ENCODE results near the gene ZNF718.

The ZNF718 gene

DNA sequence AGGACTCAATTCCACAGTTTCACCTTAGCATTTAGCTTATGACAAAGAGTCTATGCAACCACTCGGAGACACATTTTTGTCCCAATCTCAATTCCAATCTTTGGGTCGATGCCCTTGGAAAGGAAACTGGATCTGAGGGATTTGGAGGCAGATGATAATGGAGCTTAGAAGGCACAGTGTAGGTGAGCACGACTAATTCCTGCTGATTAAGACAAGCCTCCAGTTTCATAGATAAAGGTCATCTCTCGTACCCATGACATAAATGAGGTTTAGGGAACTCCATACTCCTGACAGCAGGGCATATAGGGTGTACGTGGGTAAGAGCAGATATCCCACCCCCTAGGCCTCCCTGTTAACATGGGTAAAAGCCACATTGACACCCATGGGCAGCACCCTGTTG lies 24.4 kb upstream of the ZNF718 start:
- H3K4me1 ChIP-seq (ENCODE audit: insufficient read depth, low read length), result no peaks in the 10 kb centered on the region
- no peak overlapping the region for H3K27ac ChIP-seq (ENCODE audit: low read length)
- no peak overlapping the region for H2AFZ ChIP-seq (ENCODE audit: low read depth, low read length)
- no peaks in the 10 kb centered on the region for H4K20me1 ChIP-seq (ENCODE audit: insufficient read depth, low read length)
- H3K79me2 ChIP-seq (ENCODE audit: insufficient read depth, low read length), result no peaks in the 10 kb centered on the region
- no peaks in the 10 kb centered on the region for H3K27me3 ChIP-seq (ENCODE audit: insufficient read depth, low read length, poor library complexity)
- no peak overlapping the region for H3K9ac ChIP-seq (ENCODE audit: low read depth, low read length)
- TF ChIP-seq EZH2 (IDR thresholded peaks at IDR 0.05; ENCODE audit: borderline replicate concordance, low read depth, low read length, severe bottlenecking), result no peak
- TF ChIP-seq, protein P1, sequence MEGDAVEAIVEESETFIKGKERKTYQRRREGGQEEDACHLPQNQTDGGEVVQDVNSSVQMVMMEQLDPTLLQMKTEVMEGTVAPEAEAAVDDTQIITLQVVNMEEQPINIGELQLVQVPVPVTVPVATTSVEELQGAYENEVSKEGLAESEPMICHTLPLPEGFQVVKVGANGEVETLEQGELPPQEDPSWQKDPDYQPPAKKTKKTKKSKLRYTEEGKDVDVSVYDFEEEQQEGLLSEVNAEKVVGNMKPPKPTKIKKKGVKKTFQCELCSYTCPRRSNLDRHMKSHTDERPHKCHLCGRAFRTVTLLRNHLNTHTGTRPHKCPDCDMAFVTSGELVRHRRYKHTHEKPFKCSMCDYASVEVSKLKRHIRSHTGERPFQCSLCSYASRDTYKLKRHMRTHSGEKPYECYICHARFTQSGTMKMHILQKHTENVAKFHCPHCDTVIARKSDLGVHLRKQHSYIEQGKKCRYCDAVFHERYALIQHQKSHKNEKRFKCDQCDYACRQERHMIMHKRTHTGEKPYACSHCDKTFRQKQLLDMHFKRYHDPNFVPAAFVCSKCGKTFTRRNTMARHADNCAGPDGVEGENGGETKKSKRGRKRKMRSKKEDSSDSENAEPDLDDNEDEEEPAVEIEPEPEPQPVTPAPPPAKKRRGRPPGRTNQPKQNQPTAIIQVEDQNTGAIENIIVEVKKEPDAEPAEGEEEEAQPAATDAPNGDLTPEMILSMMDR (IDR thresholded peaks at IDR 0.05; ENCODE audit: borderline replicate concordance, extremely low read depth, low read length, poor library complexity, severe bottlenecking), result no peak
- DNase-seq, result no peak
- ATAC-seq (ENCODE audit: insufficient read depth, low read depth), result no peak
- H3K4me2 ChIP-seq (ENCODE audit: insufficient read depth, low read length), result no peak overlapping the region
- H3K4me3 ChIP-seq (ENCODE audit: low read depth in 1 of 2, low read length in 2 of 2), result no peak overlapping the region
- H3K36me3 ChIP-seq (ENCODE audit: insufficient read depth, low read length), result no peaks in the 10 kb centered on the region
- peaks cover 49% of the 10 kb centered on the region for H3K9me3 ChIP-seq (ENCODE audit: insufficient read depth, low read length, severe bottlenecking)

DNA sequence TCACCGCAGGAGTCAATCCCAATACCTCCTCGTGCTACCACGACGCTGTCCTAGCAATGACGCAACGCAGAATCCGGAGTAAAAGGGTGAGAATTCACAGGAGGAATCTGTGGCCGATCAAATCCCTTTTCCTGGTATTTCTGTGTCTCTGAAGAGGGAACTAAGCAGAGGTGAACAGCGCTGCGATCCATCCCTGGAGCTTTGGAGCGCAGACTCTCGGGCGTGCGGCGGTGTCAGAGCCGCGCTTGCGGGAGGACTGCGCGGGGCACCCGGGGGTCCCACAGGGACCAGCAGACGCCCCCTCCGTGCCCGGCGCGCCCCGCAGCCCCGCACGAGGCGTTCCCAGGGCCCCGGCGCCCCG lies 17.2 kb upstream of the ZNF718 start:
- Histone ChIP-seq H3K36me3 (ENCODE audit: insufficient read depth, low read length) (no peaks in the 10 kb centered on the region), H3K4me3 (ENCODE audit: low read depth in 1 of 2, low read length in 2 of 2) (no peak overlapping the region), H3K27me3 (ENCODE audit: insufficient read depth, low read length, poor library complexity) (no peaks in the 10 kb centered on the region), H3K79me2 (ENCODE audit: insufficient read depth, low read length) (no peaks in the 10 kb centered on the region), H2AFZ (ENCODE audit: low read depth, low read length) (no peak overlapping the region), H4K20me1 (ENCODE audit: insufficient read depth, low read length) (no peaks in the 10 kb centered on the region), H3K9ac (ENCODE audit: low read depth, low read length) (no peak overlapping the region), H3K4me2 (ENCODE audit: insufficient read depth, low read length) (no peak overlapping the region), H3K9me3 (ENCODE audit: insufficient read depth, low read length, severe bottlenecking) (peaks cover 53% of the 10 kb centered on the region), H3K27ac (ENCODE audit: low read length) (no peak overlapping the region), H3K4me1 (ENCODE audit: insufficient read depth, low read length) (no peaks in the 10 kb centered on the region)
- ATAC-seq (ENCODE audit: insufficient read depth, low read depth) (no peak), DNase-seq (no peak)
- no peak for TF ChIP-seq EZH2 (IDR thresholded peaks at IDR 0.05; ENCODE audit: borderline replicate concordance, low read depth, low read length, severe bottlenecking)
- TF ChIP-seq, protein P1 (IDR thresholded peaks at IDR 0.05; ENCODE audit: borderline replicate concordance, extremely low read depth, low read length, poor library complexity, severe bottlenecking), result no peak

DNA sequence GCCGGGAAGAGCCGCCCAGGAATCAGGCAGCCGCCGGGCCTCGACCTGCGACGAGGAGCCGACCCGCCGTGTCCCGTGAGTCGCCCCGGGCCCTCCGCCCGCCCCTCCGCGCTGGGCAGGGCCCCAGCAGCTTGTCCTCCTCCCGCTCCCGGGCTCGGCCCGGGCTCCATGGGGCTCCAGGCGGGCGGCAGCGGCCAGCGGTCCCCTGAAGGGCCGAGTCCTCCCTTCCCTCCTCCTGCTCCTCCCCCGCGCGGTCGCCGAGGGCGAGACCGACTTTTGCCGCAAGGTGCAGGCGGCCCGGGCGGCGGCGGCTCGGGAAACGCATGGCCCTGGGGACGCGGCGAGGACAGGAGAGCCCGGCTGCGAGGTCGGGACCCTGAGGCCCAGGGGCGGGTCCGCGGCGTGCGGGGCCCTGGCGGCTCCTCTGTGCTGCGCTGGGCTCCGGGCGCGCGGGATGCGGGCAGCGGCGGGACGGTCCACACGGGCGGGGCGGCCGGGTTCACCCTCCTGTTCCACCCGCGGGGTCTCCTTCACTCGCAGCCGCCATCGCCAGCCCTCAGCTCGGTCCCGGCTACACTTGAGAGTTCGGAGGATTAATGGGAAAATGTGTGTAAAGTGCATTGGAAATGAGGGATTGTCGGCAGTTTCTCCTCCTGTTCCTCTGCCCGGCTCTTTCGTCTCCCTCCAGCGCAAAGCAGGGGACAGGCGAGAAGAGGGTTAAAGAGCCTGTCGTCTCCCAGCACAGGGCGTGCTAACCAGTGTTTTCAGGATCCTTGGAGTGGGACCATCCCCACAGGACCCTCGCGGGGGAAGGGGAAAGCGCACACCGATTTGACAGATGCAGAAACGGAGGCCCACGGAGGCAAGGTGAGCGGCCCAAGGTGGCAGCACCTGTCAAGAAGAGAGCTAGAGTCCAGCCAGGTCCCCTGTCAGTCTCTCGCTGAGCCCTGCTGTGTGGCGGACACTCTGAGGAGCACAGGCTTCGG lies 16.6 kb upstream of the ZNF718 start:
- H3K36me3 ChIP-seq (ENCODE audit: insufficient read depth, low read length), result no peaks in the 10 kb centered on the region

More for the DNA sequence above, 16.6 kb upstream of the ZNF718 start:
- no peaks in the 10 kb centered on the region for H3K27me3 ChIP-seq (ENCODE audit: insufficient read depth, low read length, poor library complexity)
- ATAC-seq (ENCODE audit: insufficient read depth, low read depth) (no peak), DNase-seq (no peak)
- peaks cover 49% of the 10 kb centered on the region for H3K9me3 ChIP-seq (ENCODE audit: insufficient read depth, low read length, severe bottlenecking)
- H3K79me2 ChIP-seq (ENCODE audit: insufficient read depth, low read length), result no peaks in the 10 kb centered on the region
- H3K4me2 ChIP-seq (ENCODE audit: insufficient read depth, low read length), result no peak overlapping the region
- H2AFZ ChIP-seq (ENCODE audit: low read depth, low read length), result no peak overlapping the region
- H3K27ac ChIP-seq (ENCODE audit: low read length), result no peak overlapping the region
- no peak overlapping the region for H3K4me3 ChIP-seq (ENCODE audit: low read depth in 1 of 2, low read length in 2 of 2)
- no peak overlapping the region for H3K9ac ChIP-seq (ENCODE audit: low read depth, low read length)
- H4K20me1 ChIP-seq (ENCODE audit: insufficient read depth, low read length), result no peaks in the 10 kb centered on the region
- peaks cover 4% of the 10 kb centered on the region for H3K4me1 ChIP-seq (ENCODE audit: insufficient read depth, low read length)
- TF ChIP-seq EZH2 (IDR thresholded peaks at IDR 0.05; ENCODE audit: borderline replicate concordance, low read depth, low read length, severe bottlenecking), result no peak
- TF ChIP-seq, protein P1 (IDR thresholded peaks at IDR 0.05; ENCODE audit: borderline replicate concordance, extremely low read depth, low read length, poor library complexity, severe bottlenecking), result no peak

Data from DND-41 (cell line).